NCI-H446 (cell line): Measurements from ENCODE around the gene CES4A.
"Not testable (repeated sequence)": the region's sequence is repeated elsewhere in the genome, so short reads cannot be mapped to it uniquely, and the experiment has no call there.

Experiments used
- DNase-seq, 2 experiments: peaks; one replicate each; lab custom pipeline; 2025; lab: John Stamatoyannopoulos, UW

The CES4A gene

DNA sequence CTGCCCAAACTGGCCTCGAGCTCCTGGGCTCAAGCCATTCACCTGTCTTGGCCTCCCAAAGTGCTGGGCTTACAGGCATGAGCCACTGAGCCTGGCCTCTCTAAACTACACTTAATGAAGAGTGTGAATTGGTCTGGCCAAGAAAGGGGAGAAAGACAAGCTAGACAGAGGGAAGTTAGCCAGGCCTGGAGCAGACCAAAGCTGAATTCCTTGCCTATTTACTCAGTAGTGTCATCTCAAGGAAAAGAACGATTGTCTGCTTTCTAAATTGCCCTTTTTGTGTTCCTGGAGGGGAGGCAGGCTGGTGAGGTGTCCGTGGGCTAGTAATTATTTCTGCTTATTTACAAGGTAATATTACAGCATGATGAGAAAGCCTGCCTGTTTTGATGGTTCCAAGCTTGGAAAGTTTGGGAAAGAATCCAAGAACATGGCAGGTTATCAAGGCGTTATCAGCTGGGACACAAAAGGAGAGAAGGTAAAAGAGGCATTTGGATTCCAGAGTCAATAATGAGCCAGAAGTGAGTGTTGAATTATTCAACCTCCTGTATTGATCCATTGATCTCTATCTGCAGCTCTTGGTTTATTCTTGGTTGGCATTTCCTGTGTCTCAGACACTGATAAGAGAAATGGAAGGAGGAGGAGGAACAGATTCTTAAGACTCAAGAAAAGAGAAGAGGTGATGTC is 34.3 kb downstream of the CES4A start:
- no peak for DNase-seq

DNA sequence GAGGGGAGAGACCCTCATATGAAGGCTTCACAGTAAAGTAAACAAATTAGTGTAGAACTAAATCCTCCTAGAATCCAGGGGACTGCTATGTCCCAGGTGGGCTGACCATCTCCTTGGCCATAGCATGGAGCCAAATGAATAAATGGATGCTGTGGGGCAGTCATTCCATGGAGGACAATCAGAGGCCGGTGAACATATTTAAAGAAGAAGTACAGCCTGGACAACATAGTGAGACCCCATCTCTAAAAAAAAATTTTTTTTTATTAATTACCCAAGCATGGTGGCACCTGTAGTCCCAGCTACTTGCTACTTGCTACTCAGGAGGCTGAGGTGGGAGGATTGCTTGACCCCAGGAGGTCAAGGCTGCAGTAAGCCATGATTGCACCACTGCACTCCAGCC is 35.3 kb downstream of the CES4A start:
- no peak for DNase-seq

DNA sequence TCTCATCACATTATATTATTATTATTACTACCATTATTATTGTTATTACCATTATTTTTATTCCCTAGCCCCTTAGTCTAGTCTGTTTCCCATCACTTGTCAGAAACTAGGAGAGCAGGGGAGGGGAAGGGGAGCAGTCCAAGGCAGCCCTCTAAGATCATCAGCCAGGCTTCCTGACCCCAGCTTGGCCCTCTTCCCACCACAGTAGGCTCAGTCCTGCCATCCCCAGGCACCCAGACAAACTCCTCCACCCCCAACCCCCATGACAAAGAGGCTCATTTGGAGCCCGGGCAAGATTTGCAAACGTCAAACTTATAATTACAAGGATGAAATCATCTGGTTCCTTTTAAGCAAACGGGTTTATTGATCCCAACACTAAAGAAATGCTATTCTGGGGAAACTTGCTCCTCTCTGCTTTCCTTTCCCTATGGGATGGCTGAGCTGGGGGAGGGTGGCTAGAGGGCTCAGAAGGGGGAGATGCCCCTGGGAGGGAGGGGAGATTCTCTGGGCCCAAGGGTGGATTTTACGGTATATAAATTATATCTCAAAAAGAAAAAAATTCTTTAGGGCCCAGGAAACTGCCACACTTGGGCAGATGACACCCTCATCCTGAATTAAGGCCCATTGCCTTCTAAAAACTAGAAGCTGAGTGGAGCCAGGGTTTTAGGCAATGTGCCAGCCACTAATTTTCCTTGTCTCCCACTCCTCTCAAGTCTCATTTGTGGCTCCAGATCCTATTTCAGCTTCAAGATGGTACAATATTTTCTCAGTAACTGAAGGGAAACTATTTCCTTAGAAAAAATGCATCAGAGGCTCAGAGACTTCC is 36.2 kb downstream of the CES4A start:
- no peak for DNase-seq

DNA sequence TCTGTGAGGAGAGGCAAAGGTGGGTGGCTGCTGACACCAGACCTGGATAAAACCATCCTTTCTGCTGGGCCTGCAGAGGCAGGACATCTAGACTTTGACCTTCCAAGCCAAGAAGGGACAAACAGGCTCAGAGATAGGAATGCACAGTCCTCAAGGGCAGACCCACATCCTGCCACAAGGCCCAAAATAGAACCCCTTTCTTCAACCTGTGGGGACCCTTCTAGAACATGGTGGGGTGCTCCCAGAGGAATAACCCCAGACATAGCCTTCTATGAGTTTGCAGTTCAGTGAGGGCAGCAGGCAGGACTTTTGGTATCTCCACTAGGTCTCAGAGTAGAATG is 36.8 kb downstream of the CES4A start:
- DNase-seq: no peak

DNA sequence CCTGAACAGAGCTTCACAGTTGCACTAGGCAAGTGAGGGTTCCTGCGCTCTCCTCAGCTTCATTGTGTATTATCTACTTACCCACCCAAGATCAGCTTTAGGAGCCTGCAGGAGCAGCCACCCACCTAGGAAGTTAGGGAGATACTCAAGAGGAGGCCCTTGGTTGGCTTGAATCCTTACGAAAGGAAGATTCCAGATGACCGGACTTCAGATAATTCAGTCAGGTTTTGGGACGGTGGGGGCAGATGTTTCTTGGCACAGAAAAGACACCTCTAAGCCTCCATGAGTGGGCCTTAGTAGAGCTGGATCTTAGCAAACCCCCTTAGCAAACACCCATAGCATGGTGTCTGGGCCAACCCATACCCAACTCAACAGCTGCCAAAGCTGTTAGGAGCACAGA is 38.2 kb downstream of the CES4A start:
- DNase-seq: no peak

DNA sequence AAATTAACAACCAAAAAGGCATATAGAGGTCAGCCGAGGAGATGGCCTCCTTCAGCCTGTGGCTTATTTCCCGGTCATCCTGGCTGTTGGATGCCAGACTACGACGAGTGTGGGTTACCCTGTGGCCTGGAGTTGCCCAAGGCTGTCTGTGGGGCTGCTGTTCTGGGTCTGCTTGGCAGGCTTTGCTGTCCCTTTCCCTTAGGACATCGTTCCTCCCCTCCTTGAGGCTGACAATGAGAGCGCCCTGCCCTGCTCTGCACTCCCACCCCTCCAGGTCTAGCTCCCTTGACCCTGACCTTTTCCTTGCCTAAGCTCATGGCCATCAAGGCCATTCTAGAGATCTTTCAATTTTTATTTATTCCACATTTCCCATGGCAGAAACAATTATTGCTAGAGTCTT is 38.7 kb downstream of the CES4A start:
- no peak for DNase-seq

DNA sequence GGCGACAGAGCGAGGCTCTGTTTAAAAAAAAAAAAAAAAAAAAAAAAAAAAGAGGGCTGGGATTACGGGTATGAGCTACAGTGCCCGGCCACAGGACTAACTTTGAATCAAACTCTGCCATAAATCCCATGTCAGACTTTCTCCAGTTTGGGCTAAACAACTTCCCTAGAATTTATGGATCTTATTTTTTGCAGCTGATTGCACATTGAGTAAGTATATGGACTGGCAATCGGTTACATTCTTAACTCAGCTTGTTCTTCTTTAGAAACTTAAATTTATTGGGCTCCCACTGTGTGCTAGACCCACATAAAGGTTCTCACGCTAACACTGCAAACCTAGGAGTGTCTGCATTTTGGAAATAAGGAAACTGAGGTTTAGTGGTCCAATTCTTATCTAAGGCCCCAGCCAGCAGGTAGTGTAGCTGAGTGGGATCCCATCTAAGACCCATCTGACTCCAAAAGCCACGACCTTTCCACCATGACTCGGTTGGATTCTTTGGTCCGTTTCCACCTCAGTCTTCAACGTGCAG is 39.8 kb downstream of the CES4A start:
- DNase-seq: no peak

DNA sequence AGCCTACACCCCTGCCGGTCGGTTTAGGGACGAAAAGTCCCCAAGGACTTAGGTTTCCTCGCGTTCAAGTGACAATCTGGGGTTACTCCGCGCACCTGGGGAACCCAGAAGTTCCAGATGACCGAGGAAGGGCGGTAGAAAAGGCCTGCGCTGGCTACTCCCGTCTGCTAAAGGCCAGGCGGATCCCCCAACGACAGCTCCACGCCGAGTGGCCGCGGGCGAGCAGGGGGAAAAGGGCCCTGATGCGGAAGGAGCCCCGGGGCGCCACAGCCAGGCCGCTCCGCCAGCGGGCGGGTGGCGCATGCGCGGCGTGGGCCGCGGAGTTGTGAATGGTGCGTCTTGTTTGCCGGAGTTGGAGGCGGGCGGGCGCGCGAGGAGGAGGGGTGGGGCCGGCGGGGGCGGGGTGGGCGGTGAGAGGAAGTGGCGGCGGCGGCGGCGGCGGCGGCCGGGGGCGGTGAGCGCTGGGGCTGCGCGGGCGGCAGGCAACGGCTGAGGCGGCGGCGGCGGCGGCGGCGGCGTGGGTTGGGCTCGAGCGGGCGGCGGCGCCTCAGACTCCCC is 40.4 kb downstream of the CES4A start, which contains the start of gene CBFB:
Gene CBFB, plus strand, starts transcription at position 454 of the 558 bp plus-strand sequence. CDS start 259 bp downstream, outside the sequence.
- DNase-seq: peak; percentile 35 to 86

DNA sequence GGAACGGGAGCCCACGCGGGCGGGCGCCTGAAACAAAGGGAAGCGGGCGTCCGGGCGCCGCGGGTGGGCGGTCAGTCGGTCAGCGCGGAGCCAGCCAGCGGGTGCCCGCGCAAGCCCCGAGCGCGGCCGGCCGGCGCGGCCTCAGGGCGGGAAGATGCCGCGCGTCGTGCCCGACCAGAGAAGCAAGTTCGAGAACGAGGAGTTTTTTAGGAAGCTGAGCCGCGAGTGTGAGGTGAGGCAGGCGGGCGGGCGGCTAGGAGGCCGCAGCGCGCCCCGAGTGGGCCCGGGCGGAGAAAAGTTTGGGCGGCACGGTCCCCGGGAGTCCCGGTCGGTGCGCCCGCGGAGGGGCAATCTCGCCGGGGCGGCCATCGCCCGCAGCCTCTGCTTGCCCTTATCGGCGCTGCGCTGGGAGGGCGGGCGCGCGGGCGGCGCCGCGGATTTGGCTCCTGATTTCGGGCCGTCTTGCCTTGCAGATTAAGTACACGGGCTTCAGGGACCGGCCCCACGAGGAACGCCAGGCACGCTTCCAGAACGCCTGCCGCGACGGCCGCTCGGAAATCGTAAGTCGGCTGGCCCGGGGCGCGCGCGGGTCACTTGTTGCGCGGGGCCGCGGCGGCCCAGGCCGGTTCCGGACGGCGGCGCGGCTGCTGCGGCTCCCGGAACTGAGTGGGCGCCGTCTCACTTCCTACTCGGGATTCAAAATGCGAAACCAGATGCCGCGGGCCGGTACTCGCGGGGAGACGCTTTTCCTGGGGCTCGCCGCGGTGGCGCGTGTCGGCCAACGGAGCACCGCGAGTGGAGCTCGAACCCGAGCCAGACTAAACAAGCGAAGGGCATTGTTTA is 41.1 kb downstream of the CES4A start:
- no peak for DNase-seq

DNA sequence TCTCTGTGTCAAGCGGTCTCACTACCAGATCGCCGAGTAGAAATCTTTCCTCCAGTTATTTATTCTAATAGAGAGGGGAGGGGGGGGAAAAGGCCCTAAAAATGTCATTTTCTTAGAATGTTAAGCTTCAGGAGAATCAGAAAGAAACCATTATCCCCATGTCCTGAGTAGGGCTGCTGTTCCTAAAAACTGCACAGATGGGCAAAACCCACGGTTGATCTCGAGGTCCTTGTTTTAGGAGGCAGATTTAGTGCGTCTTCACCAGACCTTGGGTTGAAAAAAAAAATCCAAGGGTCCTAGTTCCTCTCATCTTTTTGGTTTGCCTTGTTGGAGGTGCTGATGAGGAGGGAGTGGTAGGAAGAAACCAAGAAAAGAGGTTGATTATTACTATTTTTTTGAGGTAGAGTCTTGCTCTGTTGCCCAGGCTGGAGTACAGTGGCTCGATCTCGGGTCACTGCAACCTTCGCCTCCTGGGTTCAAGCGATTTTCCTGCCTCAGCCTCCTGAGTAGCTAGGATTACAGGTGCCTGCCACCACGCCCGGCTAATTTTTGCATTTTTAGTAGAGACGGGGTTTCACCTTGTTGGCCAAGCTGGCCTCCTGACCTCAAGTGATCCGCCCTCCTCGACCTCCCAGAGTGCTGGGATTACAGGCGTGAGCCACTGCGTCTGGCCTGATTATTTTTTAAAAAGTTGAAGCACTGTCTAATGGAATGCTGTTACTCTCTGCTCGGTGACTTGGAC is 42.0 kb downstream of the CES4A start:
- DNase-seq: no peak

DNA sequence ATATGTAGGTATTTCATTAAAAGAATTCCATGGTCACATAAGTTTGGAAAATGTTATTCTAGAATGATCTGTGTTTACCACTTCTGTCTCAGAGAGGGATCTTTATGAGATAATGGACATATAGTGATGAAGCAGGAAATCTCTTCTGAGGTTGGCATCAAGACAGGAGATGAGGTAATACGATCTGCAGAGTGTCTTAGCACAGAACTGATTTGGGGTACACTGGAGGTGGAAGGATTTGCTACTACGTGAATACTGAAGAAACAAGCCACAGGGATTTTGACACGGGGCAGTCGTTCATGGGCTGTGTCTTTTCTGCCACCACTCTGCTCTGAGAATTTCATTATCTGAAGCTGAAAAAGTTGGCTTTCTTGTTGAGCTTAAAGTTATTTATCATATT is 46.1 kb downstream of the CES4A start:
- no peak for DNase-seq

DNA sequence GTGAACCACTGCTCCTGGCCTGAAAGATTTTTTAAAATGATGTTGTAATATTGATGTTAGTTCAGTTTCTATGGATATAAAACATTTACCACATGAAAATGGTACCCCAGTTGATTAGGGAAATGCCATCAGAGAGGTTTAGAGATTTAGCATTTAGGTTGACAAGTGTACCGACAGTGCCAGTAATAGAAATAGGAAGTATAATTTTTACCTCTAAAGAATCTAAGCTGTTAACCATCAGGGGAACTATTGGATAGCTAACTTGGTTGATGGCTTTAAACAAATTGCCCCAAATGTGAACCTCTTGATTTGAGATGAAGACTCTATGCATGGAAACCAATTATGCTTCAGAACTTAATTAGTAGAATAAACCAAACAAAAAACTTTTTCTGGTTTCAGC is 47.0 kb downstream of the CES4A start:
- DNase-seq: no peak

DNA sequence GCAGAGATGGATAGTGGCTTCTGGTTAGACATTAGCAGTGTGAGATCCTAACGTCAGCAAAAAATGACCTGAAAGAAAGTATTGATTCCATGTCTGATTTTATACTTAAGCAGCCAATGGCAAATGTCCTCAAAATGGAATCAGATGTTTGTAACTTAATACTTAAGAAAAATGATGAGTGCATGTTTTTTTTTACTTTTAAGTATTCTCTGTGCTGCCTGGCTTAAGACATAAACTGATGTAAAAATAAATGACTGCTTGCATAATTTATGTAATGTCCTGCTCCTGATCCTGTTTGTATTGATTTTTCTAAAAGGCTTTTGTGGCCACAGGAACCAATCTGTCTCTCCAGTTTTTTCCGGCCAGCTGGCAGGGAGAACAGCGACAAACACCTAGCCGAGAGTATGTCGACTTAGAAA is 47.9 kb downstream of the CES4A start:
- DNase-seq: no peak

DNA sequence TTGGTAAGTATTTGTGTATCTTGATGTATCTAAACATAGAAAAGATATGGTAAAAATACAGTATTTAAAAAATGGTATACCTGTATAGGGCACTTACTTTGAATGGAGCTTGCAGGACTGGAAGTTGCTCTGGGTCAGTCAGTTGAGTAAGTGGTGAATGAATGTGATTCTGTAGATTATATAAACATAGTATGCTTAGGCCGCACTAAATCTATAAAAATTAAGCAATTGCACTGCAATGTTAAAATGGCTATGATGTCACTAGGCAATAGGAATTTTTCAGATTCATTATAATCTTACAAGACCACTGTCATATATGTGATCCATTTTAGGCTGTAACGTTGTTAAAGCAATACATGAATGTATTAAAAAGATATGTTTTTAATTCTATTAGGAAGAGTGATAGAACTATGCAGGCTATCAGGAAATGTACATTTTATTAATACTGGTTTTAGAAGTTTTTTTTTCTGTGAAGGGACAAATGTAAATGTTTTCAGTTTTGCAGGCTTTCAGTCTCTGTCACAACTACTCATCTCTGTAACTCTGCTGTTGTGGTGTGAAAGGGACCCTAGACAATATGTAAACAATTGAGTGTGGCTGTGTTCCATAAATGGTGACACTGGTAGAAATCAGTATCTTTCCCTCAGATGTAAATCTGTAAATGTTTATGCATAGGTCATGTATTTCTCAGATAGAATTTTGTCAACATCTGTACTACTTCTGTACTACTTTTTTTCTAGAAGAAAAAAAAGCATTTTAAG is 51.1 kb downstream of the CES4A start:
- no peak for DNase-seq

DNA sequence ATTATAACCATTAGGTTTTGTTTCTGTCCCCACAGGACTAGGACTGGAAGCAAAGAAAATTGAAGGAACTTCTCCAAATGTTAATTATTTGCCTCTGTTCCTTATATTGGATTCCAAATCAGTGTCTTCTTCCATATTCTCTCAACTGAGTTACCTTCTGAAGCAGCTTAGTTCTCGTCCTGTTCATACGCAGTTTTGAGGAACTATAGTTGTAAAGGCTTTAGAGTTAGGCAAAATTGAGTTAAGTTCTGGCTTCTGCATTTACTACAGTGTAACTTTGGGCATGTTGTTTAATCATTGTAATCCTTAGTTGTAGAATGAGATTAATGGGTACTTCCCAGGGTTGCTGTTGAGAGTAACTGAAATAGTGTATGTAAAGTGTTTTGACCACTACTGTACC is 51.8 kb downstream of the CES4A start:
- DNase-seq: no peak

DNA sequence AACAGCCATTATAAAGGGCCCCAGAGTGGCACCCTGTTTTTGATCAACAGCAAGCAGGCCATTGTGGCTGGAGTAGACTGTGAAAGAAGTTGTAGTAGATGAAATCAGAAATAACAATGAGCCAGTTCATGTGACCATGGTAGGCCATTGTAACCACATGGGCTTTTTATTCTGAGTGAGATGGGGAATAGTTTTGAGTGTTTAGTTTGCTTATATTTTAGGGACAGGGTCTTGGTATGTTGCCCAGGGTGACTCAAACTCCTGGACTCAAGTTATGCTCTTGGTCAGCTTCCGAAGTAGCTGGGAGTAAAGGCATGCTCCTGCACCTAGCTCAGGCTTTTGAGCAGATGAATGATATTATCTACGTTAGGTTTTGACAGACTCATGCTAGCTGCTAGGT is 52.5 kb downstream of the CES4A start:
- DNase-seq: no peak

DNA sequence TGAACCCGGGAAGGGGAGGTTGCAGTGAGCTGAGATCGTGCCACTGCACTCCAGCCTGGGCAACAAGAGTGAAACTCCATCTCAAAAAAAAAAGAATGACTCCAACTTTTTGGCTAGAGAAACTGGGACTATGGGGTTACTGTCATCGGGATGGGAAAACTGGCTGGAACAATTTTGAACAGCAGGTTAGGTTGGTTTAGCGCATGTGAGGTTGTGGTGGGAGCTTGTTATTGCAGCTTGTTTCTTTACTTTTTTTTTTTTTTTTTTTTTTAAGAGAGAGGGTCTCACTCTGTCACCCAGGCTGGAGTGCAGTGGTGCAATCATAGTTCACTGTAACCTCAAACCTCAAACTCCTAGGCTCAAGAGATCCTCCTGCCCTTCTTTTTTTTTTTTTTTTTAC is 53.1 kb downstream of the CES4A start:
- DNase-seq: not testable (repeated sequence)

DNA sequence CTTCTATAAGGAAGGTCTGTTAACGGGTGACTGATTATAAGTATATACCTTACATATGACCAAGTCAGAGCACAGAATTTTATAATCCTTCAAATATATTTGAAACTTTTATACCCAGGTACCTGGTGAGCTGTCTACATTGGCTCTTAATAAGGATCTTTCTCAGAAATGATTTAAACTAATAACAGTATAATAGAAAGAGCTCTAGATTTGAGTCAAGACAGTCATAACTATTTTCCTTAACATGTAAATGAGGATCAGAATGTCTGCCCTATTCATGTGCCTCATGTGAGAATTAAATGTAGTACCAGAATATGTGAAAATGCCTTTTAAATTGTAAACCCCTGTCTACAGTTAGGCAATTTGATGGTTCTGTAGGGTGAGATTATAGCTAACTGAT is 55.0 kb downstream of the CES4A start:
- no peak for DNase-seq

DNA sequence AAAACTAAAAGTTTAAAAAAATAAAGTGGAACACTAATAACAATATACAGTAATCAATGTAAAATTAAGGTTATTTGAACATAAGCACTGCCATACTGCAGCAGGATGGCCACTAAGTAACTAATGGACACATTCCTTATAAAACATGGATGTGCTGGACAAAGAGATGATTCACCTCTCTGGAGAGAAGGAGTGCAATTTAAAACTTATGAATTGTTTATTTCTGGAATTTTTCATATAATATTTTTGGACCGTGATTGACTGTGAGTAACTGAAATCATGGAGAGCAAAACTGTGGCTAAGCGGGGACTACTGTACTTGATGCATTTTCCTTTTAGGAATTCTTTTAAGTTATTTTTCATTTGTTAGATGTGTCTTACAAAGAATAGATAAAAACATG is 62.4 kb downstream of the CES4A start:
- no peak for DNase-seq

DNA sequence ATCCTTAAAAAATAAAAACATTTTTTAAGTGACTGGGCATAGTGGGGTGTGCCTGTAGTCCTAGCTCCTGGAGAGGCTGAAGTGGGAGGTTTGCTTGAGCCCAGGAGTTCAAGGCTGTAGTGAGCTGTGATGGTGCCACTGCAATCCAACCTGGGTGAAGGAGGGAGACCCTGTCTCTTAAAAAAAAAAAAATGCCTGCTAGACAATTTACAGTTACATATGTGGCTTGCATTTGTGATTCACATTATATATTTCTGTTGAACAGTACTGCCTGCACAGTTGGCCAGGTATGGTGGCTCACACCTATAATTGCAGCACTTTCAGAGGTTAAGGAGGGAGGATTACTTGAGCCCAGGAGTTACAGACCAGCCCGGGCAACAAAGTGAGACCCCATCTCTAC is 64.0 kb downstream of the CES4A start:
- DNase-seq: no peak
